HFFc6 (cell line): ENCODE measurements around the gene BANK1. TPM values are rescaled to one million over a fixed set of nuclear protein-coding genes. Genes with fewer than 3 reads are reported as not detected.

Experiments used
- DNase-seq: peaks from one replicate; pipeline ENCODE4 v3.0.0-alpha.2; 2018
- H3K27ac Mint-ChIP-seq: 2 replicates; pipeline ENCODE4 v1.8.0; 2020; ENCODE audit warnings: mild to moderate bottlenecking, mixed read lengths
- H3K27me3 Mint-ChIP-seq: 2 replicates; pipeline ENCODE4 v1.8.0; 2021; ENCODE audit warnings: mild to moderate bottlenecking, moderate library complexity, mixed read lengths; ENCODE audit not compliant: insufficient read depth
- H3K36me3 Mint-ChIP-seq: 2 replicates; pipeline ENCODE4 v1.8.0; 2021; ENCODE audit warnings: low read depth, mixed read lengths
- H3K4me1 Mint-ChIP-seq: 2 replicates; pipeline ENCODE4 v1.8.0; 2020; ENCODE audit warnings: low read depth, mixed read lengths
- H3K4me3 Mint-ChIP-seq: 2 replicates; pipeline ENCODE4 v1.8.0; 2020; ENCODE audit warnings: mild to moderate bottlenecking, moderate library complexity, mixed read lengths
- H3K9me3 Mint-ChIP-seq: 2 replicates; pipeline ENCODE4 v1.8.0; 2020; ENCODE audit warnings: mild to moderate bottlenecking, mixed read lengths
- CTCF ChIP-seq: fragments of 200-600 bp; sonication (generic); IDR thresholded peaks from 2 replicates; pipeline ENCODE4 v1.5.0; 2021; ENCODE audit warnings: antibody characterized with exemption, mild to moderate bottlenecking
- total RNA-seq, 6 experiments: library from RNA; stranded (reverse); fragmentation: NEBNext Ultra II Directional; extraction: Animal tissue kit (Norgen Biotek cat#: 25700); gene quantifications; 2 replicates in 1 of 6; 3 replicates in 5 of 6; pipeline ENCODE4 v1.2.3, GENCODE V29; 2021

BANK1 gene
- total RNA-seq, 6 experiments from 2014 or later: 0.14 to 0.28 (median 0.17) TPM; not detected in 3

DNA sequence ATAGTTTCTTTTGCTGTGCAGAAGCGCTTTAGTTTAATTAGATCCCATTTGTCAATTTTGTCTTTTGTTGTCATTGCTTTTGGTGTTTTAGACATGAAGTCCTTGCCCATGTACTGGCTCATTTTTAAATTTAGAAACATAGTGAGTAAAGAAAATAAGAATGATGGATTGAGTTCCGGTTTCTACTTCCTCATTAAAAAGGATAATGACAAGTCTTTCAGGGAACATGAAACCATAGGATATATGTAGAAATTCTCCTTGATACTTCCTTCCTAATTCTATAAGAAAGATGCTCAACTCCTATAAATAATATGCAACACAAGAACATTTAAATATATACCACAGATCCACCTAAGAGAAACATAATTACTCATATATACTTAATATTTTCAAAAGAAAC is 240.9 kb downstream of the BANK1 start:
- no peak for DNase-seq
- Mint-ChIP-seq H3K4me1 (no peaks in the 10 kb centered on the region), H3K4me3 (no peak overlapping the region), H3K27me3 (no peaks in the 10 kb centered on the region), H3K27ac (no peak overlapping the region), H3K36me3 (no peaks in the 10 kb centered on the region), H3K9me3 (no peaks in the 10 kb centered on the region; the same call in 1 of the 2 replicates)
- no peak for TF ChIP-seq CTCF

- Mint-ChIP-seq H3K9me3 (no peaks in the 10 kb centered on the region; the same call in 1 of the 2 replicates), H3K36me3 (no peaks in the 10 kb centered on the region), H3K27me3 (no peaks in the 10 kb centered on the region), H3K27ac (no peak overlapping the region), H3K4me1 (no peaks in the 10 kb centered on the region), H3K4me3 (no peak overlapping the region)
- no peak for TF ChIP-seq CTCF
- DNase-seq: no peak
Measured at GRCh38 chr4:102036016-102036415, 245.5 kb downstream of the BANK1 start.

- H3K9me3 Mint-ChIP-seq: no peaks in the 10 kb centered on the region; the same call in 1 of the 2 replicates
- no peak for TF ChIP-seq CTCF
Measured at GRCh38 chr4:102036619-102037376, 246.3 kb downstream of the BANK1 start.

GRCh38 chr4:102037566-102037965 is 247.0 kb downstream of the BANK1 start:
- no peak for DNase-seq
- H3K27ac Mint-ChIP-seq: no peak overlapping the region
- H3K27me3 Mint-ChIP-seq: no peaks in the 10 kb centered on the region
- H3K4me1 Mint-ChIP-seq: no peaks in the 10 kb centered on the region
- H3K9me3 Mint-ChIP-seq: no peaks in the 10 kb centered on the region
- no peak overlapping the region for H3K4me3 Mint-ChIP-seq
- no peak for TF ChIP-seq CTCF
- no peaks in the 10 kb centered on the region for H3K36me3 Mint-ChIP-seq

More at GRCh38 chr4:102036619-102037376, 246.3 kb downstream of the BANK1 start:
- Mint-ChIP-seq H3K4me3 (no peak overlapping the region), H3K27ac (no peak overlapping the region), H3K36me3 (no peaks in the 10 kb centered on the region), H3K4me1 (no peaks in the 10 kb centered on the region), H3K27me3 (no peaks in the 10 kb centered on the region)
- peak; percentile 3 for DNase-seq

- Mint-ChIP-seq H3K4me3 (no peak overlapping the region), H3K27ac (no peak overlapping the region), H3K27me3 (no peaks in the 10 kb centered on the region), H3K36me3 (no peaks in the 10 kb centered on the region), H3K9me3 (no peaks in the 10 kb centered on the region), H3K4me1 (no peaks in the 10 kb centered on the region)
- DNase-seq: no peak
- no peak for TF ChIP-seq CTCF
Measured at GRCh38 chr4:102042871-102043802, 252.6 kb downstream of the BANK1 start.
